B cell (primary cell): ENCODE measurements around the gene PLA2G2F. TPM values are rescaled to one million over a fixed set of nuclear protein-coding genes. Genes with fewer than 3 reads are reported as not detected.

Source experiments
- ATAC-seq: fragments of 200-7000 bp; cut with Tn5 transposase; one replicate; pipeline ENCODE4 v1.10.0; 2021; ENCODE audit warnings: low read depth, mild to moderate bottlenecking, moderate number of reproducible peaks, moderate library complexity
- CTCF ChIA-PET: fragments of 350-600 bp; sonication (Branson Sonifier 250); formaldehyde crosslinking; loops from one replicate; lab custom pipeline; 2021; ENCODE audit warnings: antibody characterized with exemption, inconsistent platforms; lab: Charles Lee
- POLR2A ChIA-PET: fragments of 350-600 bp; sonication (Branson Sonifier 250); formaldehyde crosslinking; loops from one replicate; lab custom pipeline; 2021; ENCODE audit warnings: antibody characterized with exemption; lab: Charles Lee
- DNase-seq: peaks from one replicate; pipeline ENCODE4 v3.0.0; 2013
- H2AFZ ChIP-seq: 2 replicates; pipeline ENCODE4 v1.6.1; 2012; ENCODE audit warnings: mild to moderate bottlenecking, low read depth, low read length; ENCODE audit not compliant: insufficient read depth, poor library complexity, severe bottlenecking
- H3K27ac ChIP-seq, 2 donors: 1 replicate in 1 of 2; 2 replicates in 1 of 2; pipeline ENCODE4 v1.5.1; 2012 to 2013; ENCODE audit warnings: low read length in 2 of 2, mild to moderate bottlenecking in 2 of 2, moderate library complexity in 1 of 2
- H3K27me3 ChIP-seq, 4 experiments: fragments of 200-600 bp in 1 of 4; sonication (generic) in 1 of 4; replicated peaks in 1 of 4; 1 replicate in 2 of 4; 2 replicates in 2 of 4; pipeline versions ENCODE4 v1.6.1 to v1.7.0; 2013 to 2016; ENCODE audit warnings: low read length in 3 of 4, mild to moderate bottlenecking in 2 of 4, mixed read lengths in 1 of 4, moderate library complexity in 1 of 4; ENCODE audit not compliant: insufficient read depth in 4 of 4, control insufficient read depth in 3 of 4; ENCODE audit errors: control extremely low read depth in 1 of 4
- H3K36me3 ChIP-seq, 2 experiments: replicated peaks in 1 of 2; 1 replicate in 1 of 2; 2 replicates in 1 of 2; pipeline versions ENCODE4 v1.6.1 to v1.7.1; 2013; ENCODE audit warnings: low read length in 1 of 2; ENCODE audit not compliant: insufficient read depth in 2 of 2, control insufficient read depth in 1 of 2; ENCODE audit errors: control extremely low read depth in 1 of 2, extremely low read depth in 1 of 2
- H3K4me1 ChIP-seq, 2 donors: fragments of 200-600 bp in 1 of 2; sonication (generic) in 1 of 2; 1 replicate in 1 of 2; 2 replicates in 1 of 2; pipeline versions ENCODE4 v1.5.1 to v1.6.1; 2013 to 2017; ENCODE audit warnings: low read length in 2 of 2; ENCODE audit not compliant: control insufficient read depth in 2 of 2, insufficient read depth in 2 of 2
- H3K4me2 ChIP-seq: replicated peaks from 2 replicates; pipeline ENCODE3; 2012; ENCODE audit warnings: mild to moderate bottlenecking, low read depth, low read length; ENCODE audit not compliant: poor library complexity, severe bottlenecking
- H3K4me3 ChIP-seq, 5 experiments: fragments of 200-600 bp in 1 of 5; sonication (generic) in 1 of 5; 1 replicate in 3 of 5; 2 replicates in 2 of 5; pipeline versions ENCODE4 v1.5.1 to v1.7.0; 2011 to 2016; ENCODE audit warnings: low read length in 4 of 5, mild to moderate bottlenecking in 4 of 5, low read depth in 2 of 5, control low read depth in 1 of 5, moderate library complexity in 1 of 5; ENCODE audit not compliant: insufficient read depth in 1 of 5; ENCODE audit errors: control extremely low read depth in 1 of 5, extremely low read depth in 1 of 5
- H3K79me2 ChIP-seq: fragments of 200-600 bp; sonication (generic); one replicate; pipeline ENCODE4 v1.6.0; 2016; ENCODE audit warnings: low read length; ENCODE audit not compliant: control insufficient read depth, insufficient read depth
- H3K9ac ChIP-seq: fragments of 200-600 bp; sonication (generic); 2 replicates; pipeline ENCODE4 v1.6.1; 2017; ENCODE audit warnings: mild to moderate bottlenecking, low read length, moderate library complexity
- H3K9me3 ChIP-seq, 3 donors: one replicate each; pipeline versions ENCODE4 v1.6.1 to v1.7.1; 2013; ENCODE audit warnings: low read length in 2 of 3; ENCODE audit not compliant: control insufficient read depth in 2 of 3, insufficient read depth in 1 of 3; ENCODE audit errors: control extremely low read depth in 1 of 3
- H4K20me1 ChIP-seq: 2 replicates; pipeline ENCODE4 v1.6.0; 2012; ENCODE audit warnings: mild to moderate bottlenecking, low read length; ENCODE audit not compliant: insufficient read depth, control insufficient read depth, poor library complexity, severe bottlenecking
- H3K27ac Mint-ChIP-seq: one replicate; pipeline ENCODE4 v1.8.0; 2021; ENCODE audit warnings: mixed read lengths
- H3K27me3 Mint-ChIP-seq: one replicate; pipeline ENCODE4 v1.8.0; 2021; ENCODE audit warnings: mixed read lengths
- H3K4me1 Mint-ChIP-seq: one replicate; pipeline ENCODE4 v1.8.0; 2021; ENCODE audit warnings: mixed read lengths
- H3K4me3 Mint-ChIP-seq: one replicate; pipeline ENCODE4 v1.8.0; 2021; ENCODE audit warnings: mixed read lengths
- H3K9me3 Mint-ChIP-seq: one replicate; pipeline ENCODE4 v1.8.0; 2022; ENCODE audit warnings: mixed read lengths; ENCODE audit not compliant: insufficient read depth
- CTCF ChIP-seq: fragments of 200-600 bp; IDR thresholded peaks from one replicate; pipeline ENCODE4 v1.8.0; 2022; ENCODE audit warnings: antibody characterized with exemption, mild to moderate bottlenecking
- EZH2 ChIP-seq: IDR thresholded peaks from 2 replicates; pipeline ENCODE4 v1.6.1; 2012; ENCODE audit warnings: borderline replicate concordance, low read depth, mild to moderate bottlenecking, moderate library complexity, low read length; ENCODE audit not compliant: insufficient read depth, poor library complexity, severe bottlenecking
- WGBS: methylation state at CpG from one replicate; pipeline ENCODE4 v1.1.5; 2013; ENCODE audit warnings: missing lambda C conversion rate; ENCODE audit not compliant: insufficient coverage; 5-methylcytosine and 5-hydroxymethylcytosine counted together
- intact Hi-C: fragments of 100-400 bp; cut with micrococcal nuclease; formaldehyde crosslinking; loops from one replicate; pipeline ENCODE4 v1.10.0; 2022
- polyA plus RNA-seq: library from polyadenylated mRNA; depleted of rRNA; stranded (reverse); fragments of >200 nt; gene quantifications from 2 replicates; pipeline ENCODE4 v1.2.3, GENCODE V29; 2012
- total RNA-seq, 2 donors: library from RNA; stranded (reverse); fragments of 120-200 nt in 1 of 2; gene quantifications; 1 replicate in 1 of 2; 2 replicates in 1 of 2; pipeline versions ENCODE4 v1.2.3 to v1.2.4, GENCODE V29; 2013 to 2022

PLA2G2F gene
- total and polyA plus RNA-seq, 2 donors (not counting 1 experiment from before 2014, with no cell fraction given): not detected

GRCh38 chr1:20123722-20124455, 15.2 kb upstream of the PLA2G2F start:
- peak overlapping the region; percentile 29 for H3K4me2 ChIP-seq
- TF ChIP-seq CTCF: no peak
- no peak for TF ChIP-seq EZH2
- peaks cover 38 to 54% of the 10 kb centered on the region in 2 donors for H3K4me1 ChIP-seq
- peak overlapping the region; percentile 44 for H2AFZ ChIP-seq
- no peaks in the 10 kb centered on the region for H4K20me1 ChIP-seq
- POLR2A ChIA-PET: interaction anchor here (0.6 to 1.3 kb wide), 3 partner anchors 9 to 23 kb away, joined by 3 to 4 read pairs (median 3); no protein-coding TSS in a partner anchor
- H3K9ac ChIP-seq: no peak overlapping the region
- H3K27ac ChIP-seq: no peak overlapping the region
- no peaks in the 10 kb centered on the region for H3K36me3 ChIP-seq
- no peaks in the 10 kb centered on the region for H3K27me3 ChIP-seq
- CTCF ChIA-PET: interaction anchor here (0.7 to 1.9 kb wide), 4 partner anchors 22 to 510 kb away, joined by 3 to 11 read pairs (median 4); partner anchors contain the start of gene PINK1
- Mint-ChIP-seq H3K4me1 (peaks cover 65% of the 10 kb centered on the region), H3K9me3 (peaks cover 7% of the 10 kb centered on the region), H3K4me3 (peak overlapping the region; percentile 29), H3K27ac (no peak overlapping the region), H3K27me3 (no peaks in the 10 kb centered on the region)
- DNase-seq (peak; percentile 54), ATAC-seq (peak; percentile 50)
- WGBS: 44% methylated on average over 2 of the region's 10 CpGs
- H3K79me2 ChIP-seq: no peaks in the 10 kb centered on the region
- peaks cover 0 to 11% (median 2%) of the 10 kb centered on the region in 3 donors for H3K9me3 ChIP-seq
- intact Hi-C loops: loop anchor here (1.0 kb wide), 1 partner anchor 23 kb away; no protein-coding TSS in a partner anchor
- H3K4me3 ChIP-seq: no peak overlapping the region
